ENCODE measurements around the gene CHN1.

CHN1 gene

DNA sequence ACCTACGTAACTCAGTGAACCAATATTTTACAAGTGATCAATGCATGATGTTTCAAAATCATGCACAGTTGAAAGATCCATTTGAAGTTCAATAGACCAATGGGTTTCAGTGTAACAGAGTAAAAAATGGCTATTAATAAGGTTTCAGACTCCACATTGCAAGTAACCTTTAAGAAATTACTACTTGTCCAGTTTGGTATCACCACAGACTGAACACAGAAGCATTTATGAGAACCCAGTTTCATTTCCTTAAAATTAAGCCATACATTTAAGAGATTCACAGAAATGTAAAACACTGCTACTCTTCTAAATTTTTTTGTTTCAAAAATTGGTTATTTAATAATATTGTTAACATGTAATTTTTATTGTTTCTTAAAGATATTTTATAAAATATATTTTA lies 142.0 kb downstream of the CHN1 start:
- DNase-seq = no peak

- no peak for DNase-seq
Measured at GRCh38 chr2:174859563-174860169, 145.5 kb downstream of the CHN1 start.

GRCh38 chr2:174858745-174859144 lies 146.4 kb downstream of the CHN1 start:
- no peak for DNase-seq

GRCh38 chr2:174856447-174856846 lies 148.7 kb downstream of the CHN1 start:
- DNase-seq = no peak

GRCh38 chr2:174846941-174847938 lies 157.9 kb downstream of the CHN1 start:
- DNase-seq = no peak

GRCh38 chr2:174846218-174846617 lies 159.0 kb downstream of the CHN1 start:
- no peak for DNase-seq

GRCh38 chr2:174844295-174844708 lies 160.9 kb downstream of the CHN1 start:
- DNase-seq = no peak

- no peak for DNase-seq
Measured at GRCh38 chr2:174842496-174842895, 162.7 kb downstream of the CHN1 start.

- DNase-seq = no peak
Measured at GRCh38 chr2:174841936-174842335, 163.2 kb downstream of the CHN1 start.

DNA sequence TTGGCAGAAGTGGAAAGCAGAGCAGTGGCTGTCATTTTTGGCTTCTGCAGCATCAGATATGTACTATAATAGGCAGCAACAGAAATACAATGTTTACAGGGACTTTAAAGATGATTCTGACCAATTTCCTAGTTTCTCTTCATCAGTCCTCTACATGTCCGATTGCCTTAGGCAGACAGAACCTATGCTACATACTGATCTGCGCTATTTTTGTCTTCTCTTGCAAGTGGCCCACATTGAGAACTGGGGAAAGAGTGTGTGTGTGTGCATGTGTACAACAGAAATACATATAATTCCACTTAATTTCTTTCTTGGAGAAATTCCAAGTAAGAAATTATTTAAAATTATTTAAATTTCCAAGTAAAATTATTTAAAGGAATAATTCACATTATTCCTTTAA lies 163.8 kb downstream of the CHN1 start:
- no peak for DNase-seq

DNA sequence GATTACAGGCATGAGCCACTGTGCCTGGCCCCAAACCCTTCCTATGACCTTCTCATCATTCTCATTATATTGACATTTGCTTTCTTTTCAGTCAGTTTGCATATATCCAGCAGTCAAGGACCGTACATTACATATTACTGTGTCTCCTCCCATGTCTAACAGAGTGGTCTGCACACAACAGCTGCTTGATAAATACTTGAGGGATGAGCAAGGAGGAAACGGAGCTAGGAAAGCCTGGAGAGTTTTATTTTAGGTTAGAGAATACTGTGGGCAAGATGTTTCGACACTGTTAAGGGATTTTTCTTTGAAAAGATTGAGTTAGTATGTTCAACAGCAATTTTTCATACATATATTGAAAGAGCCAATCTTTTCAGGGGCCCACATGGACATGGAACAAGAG lies 164.7 kb downstream of the CHN1 start:
- no peak for DNase-seq

GRCh38 chr2:174839662-174840061 lies 165.5 kb downstream of the CHN1 start:
- DNase-seq = no peak

DNA sequence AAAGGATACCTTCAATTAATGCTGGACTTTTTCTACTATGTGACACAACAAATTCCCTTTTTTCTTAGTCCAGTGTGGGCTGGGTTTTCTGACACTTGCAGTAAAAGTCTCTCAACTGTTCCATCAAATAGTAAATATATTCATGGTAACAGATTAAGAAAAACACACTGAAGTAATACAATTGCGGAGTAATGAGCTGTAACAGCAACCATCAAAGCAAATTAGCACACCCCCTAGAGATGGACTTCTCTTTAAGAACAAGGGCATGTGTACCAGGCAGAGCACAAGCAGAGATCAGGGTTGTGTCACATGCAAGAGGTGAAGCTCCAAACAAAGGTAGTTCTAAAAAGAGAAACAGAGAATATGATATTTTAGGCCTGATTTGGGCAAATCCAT lies 168.2 kb downstream of the CHN1 start:
- DNase-seq = no peak

GRCh38 chr2:174836377-174836994 lies 168.7 kb downstream of the CHN1 start:
- DNase-seq = no peak

DNA sequence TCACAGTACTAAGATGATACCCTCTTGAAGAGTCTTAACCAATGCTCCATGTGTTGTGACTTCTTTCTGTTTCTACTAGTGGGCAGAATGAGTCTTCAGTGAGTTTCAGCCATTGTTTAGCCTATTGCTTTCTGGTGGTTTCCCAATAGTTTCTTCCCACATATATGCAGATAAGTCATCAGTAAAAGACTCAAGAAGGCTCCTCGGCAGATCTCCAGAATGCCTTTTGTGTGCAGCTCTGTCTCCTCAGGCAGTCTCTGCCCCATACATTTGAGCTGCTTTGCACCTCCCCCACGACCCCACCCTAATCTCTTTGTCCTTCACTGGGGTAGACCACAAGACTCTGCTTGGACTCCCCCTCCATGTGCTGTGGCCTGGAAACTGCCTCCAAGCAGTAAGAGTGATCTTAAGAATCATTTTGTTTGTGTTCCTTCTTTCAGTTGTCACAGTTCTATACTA lies 169.4 kb downstream of the CHN1 start:
- no peak for DNase-seq

DNA sequence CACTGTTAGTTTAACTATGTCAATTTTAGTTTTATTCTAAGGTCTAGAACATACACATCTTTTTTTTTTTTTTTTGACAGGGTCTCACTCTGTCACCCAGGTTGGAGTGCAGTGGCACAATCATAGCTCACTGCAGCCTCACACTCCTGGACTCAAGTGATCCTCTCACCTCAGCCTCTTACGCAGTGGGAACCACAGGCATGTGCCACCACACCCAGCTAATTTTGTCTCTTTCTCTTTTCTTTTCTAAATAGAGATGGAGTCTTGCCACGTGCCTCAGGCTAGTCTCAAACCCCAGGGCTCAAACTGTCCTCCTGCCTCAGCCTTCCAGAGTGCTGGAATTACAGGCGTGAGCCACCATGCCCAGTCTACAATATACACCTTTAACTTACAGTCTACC lies 171.4 kb downstream of the CHN1 start:
- no peak for DNase-seq

DNA sequence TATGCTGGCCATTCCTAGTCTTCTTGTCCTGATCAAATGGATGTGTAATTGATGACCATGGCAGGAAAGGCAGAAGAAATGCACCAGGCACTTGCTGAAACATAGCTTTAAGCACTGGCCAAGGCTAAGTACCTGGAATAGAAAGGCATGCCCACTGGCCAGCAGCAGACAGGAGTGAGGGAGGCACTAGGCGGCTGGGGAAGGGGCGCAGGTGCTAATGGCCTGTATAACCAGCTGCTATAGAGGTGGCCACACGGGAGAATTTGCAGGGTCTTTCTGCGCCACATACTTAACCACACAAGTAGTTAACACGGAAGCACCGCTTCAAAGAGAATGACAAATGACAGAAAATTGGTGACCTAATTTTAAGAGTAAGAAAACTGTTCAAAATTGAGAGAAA lies 174.6 kb downstream of the CHN1 start:
- DNase-seq = no peak

DNA sequence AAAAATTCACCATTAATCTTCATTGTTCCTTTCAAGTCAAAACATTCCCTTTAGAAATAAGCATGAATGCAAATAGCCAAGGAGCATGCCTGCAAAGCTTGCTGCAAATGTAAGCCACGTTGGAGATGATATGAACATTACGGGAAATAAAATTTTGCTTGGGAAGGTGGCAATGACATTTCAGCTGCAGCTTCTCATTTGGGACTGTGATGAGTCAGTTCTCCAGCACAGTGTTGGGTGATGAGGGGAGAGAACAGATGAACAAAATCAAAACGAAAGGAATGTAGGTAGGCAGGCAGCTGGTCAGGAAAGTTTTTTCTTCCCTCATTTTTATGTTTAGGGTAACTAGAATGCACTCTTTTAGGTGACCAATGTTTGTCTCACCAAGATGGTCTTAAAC lies 175.6 kb downstream of the CHN1 start:
- DNase-seq = no peak

DNA sequence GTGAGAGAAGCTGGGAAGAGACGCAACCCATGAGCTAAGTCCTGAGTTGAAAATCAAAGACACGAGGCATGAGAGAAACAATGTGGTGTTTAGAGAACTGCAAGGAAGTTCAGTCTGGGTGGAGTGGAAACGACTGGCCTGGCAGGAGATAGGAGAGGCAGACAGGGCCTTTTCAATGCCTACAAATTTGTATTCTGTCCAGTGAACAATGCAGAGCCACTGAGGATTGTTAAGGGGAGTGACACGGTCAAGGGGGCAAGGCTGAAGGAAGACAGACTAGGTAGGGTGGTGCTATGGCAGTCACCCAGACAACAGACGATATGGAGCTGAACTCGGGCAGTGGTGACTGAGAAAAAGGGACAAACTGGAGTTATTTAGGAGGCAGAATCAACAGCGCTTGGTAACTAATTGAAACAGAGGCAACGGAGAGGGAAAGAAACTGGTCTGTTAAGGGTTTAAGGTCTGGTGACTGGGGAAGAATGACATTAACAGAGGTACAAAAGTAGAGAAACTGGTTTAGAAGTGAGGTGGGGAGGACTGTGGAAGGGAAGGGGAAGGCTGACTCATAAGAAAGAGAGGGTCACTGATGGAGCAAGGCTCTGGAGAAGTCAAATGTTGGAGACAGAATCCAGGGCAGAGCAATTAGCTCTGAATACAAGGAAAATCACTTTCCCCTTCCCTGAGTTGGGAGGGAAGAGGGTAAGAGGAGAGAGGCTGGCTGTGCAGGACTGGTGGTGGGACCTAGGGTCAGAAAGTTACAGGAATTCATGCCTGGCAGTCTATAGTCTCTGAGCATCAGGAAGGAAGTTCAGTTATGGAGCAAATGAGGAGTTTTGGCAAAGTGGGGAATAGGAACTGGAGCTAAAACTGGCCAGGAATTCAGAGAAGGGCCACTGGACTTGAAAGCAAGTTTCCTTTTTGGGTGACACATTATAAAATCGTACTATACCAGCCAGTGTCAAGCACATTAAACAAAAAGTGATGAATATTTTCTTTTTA lies 177.5 kb downstream of the CHN1 start:
- no peak for DNase-seq

DNA sequence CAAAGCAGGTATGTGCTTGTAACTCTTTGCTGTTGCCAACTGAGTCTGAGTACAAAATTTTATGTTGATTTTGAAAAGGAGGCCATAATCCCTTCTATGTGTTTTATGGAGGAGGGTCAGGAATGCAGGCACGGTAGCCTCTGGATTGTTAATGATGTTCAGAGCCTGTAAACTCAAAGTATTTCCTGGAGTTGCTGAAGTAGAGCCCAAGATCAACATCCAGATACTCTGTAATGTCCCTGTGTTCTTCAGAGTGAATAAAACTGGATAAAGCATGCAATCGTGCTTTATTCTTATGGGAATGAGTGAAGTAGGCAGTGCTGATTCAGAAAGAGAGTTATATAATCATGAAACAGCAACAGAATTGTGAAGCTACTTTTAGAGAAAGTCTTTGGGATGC lies 179.1 kb downstream of the CHN1 start:
- no peak for DNase-seq

DNA sequence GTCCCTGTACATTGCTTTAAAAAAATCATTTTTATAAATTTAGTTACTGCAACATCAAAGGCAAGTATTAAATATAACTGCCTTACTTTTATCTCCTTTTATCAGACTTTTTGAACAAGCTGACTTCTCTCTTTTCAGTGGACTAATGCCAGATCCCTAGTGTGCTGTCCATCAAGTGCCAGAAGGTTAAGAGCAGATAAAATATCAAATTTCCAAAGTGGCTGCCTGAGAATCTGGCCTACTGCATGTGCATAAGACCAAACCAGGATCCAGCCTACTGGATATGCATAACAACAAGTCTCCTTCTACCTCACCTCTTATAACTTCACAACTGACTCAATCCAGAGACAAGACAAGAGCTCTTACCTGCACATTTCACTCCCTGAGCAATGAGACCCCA lies 181.1 kb downstream of the CHN1 start:
- DNase-seq = no peak

GRCh38 chr2:174821628-174822027 lies 183.6 kb downstream of the CHN1 start:
- DNase-seq = no peak

All from activated gamma-delta T cell (primary cell).